HG03280 (cell line): Measurements from ENCODE around the gene ASB16.
A peak's percentile ranks its signal among the peaks of the same experiment; 100 is the strongest.

Experiments
- ATAC-seq: cut with Tn5 transposase; IDR thresholded peaks from one replicate; pipeline ENCODE4 v1.9.1; 2021; ENCODE audit warnings: mild to moderate bottlenecking, moderate library complexity; ENCODE audit not compliant: unreplicated experiment

The ASB16 gene

DNA sequence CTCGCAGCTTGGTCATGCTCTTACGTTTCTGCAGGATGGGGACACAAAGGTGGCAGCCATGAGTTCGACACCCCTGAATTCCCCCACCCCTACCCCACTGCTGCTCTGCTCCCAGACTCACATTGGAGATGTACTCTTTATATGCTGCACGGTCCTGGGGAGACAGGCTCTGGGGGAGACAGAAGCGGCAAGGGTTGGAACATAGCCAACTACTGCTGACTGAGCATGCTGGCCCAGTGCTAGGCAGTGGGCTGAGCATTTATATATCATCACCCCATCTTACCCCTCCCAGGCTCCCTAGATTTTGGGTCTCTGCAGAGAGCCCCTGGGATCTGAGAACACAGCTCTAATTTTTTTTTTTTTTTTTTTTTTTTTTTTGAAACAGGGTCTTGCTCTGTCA lies 37.2 kb downstream of the ASB16 start:
- ATAC-seq, result no peak

GRCh38 chr17:44209786-44210341 lies 39.4 kb downstream of the ASB16 start:
- peak; percentile 15 for ATAC-seq

DNA sequence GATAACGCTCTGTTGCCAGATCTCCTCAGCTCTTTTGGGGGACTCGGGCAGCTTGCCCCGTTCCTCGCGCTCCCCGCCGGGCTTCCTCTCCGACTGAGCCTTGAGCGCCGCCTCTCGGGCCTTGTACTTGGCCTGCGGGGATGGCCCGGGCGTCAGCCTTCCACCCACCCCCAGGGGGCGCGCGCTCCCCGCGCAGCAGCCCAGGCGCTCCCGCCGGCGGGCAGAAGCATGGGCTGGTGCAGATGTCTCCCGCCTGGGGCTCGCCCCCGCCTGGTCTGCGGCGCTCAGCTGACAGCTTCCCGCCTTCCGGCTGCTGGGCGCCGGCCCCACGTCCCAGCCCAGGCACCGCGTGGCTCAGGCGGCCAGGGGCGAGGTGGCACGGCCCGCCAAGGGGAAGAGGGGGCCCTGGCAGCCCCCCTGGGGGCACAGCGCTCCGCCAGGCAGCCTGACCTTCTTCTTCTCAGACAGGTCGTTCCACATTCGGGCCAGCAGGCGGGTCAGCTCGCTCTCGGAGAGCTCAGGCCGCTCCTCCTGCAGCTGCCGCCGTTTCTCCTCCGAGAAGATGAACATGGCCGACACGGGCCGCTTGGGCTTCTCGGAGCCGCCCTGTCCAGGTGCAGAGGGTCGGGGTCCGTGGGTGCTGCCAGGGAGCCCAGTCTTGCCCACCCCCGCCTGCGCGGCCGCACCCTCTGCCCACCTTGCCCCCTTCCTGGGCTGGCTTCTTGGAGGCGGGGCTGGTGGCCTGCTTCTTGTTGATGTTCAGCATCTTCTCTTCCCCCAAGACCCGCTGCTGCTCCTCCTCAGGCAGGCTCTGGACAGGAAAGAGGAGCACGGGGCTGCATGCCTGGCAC lies 40.1 kb downstream of the ASB16 start:
- ATAC-seq, result peak; percentile 83

GRCh38 chr17:44211281-44212265 lies 41.1 kb downstream of the ASB16 start:
- ATAC-seq, result no peak

- ATAC-seq, result no peak
These were observed 42.3 kb downstream of the ASB16 start for GRCh38 chr17:44212507-44213402.

DNA sequence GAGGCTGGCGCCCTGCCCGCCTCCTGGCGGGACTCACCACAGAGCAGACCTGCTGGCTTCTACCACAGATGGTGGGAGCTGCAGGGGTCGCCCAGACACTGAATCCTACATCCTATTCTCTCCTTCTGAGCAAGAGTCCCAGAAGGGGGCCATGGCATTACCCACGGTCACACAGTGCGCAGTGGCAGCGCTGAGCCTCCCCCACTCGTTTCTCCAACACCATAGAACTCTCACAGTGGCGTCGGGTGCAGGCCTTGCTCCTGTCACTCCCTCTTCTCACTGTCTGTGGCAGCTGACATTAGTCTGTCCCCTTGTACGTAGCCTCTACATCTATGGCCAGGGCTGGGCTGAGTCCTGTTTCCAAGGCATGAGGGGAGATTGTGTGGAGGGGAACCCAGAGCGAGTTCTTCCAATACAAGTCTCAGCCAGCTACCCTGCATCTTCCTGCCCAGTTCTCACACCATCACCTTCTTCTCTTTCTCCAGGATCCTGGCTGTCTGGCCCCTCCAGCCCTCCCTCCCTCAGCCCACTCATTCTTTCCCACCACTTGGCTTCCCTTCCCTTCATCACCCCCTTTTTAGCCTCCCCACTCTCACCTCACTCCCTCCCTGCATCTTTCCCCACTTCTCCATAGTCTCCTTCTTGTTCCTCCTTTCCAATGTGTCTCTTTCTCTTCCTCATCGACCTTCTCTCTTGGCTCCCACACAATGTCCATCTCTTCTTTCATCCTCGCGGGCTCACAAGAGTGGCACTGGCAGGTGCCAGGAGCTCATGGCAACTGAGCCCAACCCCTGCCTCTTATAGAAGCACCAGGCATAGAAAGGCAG lies 43.1 kb downstream of the ASB16 start:
- ATAC-seq, result no peak

DNA sequence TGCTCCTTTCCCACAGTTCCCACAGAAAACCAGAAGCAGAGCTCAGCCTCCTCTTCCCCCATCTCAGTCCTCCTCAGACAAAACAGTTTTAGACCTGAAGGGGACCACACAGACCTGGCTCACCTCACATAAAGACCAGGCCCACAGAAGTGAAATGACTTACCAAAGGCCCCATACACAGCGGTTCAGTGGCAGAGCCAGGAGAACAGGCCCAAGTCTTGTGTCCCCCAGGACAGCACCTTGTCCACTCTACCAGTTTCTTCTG lies 43.7 kb downstream of the ASB16 start:
- ATAC-seq, result no peak

DNA sequence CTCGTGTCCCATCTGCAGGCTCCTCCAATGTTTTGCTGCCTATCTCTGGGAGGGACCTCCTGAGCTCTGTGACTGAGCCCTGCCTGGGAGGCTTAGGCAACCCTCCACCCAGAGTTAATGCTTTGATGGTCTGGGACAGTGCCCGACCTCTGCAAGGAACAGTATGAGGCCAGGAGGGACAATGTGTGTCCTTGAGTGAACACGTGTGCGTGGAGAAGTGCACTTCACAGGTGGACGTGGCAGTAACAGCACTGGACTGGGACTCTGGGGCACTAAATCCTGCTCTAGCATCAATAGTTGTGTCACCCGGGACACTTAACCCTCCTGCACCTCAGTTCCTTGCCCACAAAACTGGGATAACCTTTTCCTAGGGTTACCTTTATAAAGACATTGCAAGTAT lies 44.4 kb downstream of the ASB16 start:
- no peak for ATAC-seq

GRCh38 chr17:44216173-44216572 lies 45.7 kb downstream of the ASB16 start:
- no peak for ATAC-seq

DNA sequence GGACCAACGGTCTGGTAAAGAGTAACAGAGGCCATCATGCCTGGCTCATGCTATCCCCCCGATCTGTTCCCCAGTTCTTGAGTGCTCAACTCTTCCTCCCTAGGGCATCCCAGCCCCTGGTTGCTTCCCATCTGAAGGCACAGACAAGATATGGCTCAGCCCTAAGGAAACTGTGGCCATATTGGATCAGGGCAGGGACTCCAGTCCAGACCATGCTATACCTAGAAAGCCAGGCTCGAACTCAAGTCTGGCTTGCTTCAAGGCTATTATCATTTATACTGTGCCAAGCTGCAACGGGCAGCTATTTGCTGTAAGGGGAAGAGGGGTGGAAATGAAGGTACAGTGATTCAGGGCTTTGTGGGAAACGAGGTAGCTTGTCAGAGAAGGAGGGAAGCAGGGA lies 46.2 kb downstream of the ASB16 start:
- ATAC-seq, result no peak

DNA sequence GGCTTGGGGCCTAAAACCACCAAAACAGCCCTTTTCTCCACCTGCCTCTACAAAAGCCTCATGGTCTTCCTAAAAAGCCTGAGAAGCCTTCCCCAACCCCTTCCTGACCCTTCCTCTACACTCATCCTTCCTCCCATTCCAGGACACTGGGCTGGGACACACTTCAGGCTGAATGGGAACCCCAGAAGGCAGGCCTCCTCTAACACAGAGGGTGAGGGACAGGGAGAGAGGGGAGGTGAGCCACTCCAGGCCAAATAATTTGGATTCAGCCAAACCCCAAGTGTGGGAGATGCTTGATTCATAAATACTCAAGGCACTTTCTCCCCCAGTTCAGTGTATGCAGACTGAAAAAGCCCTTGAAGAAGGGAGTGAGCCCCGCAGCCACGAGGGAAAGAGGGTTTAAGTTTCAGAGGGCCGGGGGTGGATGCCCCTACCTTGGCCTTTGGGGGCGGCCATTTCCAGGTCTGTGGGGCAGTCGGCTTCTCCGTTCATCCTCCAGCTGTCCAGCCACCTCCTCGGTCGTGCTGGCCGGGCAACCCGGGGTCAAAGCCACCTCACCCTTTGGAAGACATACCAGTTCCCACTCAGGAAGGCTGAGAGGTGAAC lies 47.3 kb downstream of the ASB16 start:
- no peak for ATAC-seq

- peak; percentile 37 for ATAC-seq
These were observed 48.0 kb downstream of the ASB16 start for GRCh38 chr17:44218344-44219107.

DNA sequence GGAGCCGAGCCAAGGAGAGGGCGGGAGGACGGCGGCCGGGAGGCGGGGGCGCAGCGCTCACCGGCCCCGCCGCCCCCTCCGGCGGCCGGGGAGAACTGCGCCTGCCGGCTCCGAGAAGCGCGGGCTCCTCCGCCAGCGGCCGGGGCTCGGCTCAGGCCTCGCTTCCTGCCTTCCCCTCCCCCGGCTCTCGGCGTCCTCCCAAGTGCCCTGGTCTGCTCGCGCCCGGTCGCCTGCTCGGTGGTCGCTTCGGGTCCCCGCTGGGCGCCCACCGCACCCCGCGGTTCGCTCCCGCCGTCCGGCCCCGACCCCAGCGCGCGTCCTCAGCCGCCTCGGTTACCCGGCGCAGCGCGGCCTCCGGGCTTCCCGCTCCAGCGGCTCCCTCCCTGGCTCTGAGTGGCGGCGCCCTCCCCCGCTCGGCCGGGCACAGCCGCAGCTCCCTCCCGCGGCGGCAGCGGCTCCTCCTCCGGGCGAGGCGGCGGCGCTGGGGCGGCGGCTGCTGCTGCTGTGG lies 48.7 kb downstream of the ASB16 start:
- peak; percentile 40 for ATAC-seq

DNA sequence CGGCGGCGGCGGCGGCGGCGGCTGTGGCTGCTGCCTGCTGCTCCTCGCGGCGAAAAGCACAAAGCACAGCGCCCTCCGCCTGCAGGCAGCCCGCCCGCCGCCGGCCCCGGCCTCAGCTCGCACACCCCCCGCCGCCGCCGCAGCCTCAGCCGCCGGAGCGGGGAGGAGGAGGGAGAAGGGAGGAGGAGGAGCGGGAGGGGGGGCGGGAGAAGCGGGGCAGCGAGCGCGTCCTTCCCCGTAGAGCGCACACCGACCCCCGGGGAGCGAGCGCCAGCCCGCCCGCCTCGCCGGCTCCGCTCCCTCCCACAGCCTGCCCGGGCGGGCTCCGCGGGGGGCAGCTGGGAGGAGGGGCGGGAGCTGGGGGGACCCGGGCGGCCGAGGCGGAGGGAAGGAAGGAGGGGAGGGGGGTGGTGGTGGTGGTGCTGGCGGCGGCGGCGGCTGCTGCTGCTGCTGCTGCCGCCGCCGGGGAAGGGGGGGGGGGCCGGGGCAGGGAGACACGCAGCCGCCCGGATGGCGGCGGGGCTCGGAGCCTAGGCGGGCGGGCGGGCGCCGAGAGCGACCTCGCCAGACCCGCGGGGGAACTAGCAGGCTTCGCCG lies 49.2 kb downstream of the ASB16 start, which contains the start of gene UBTF:
TSS of gene UBTF (minus strand) at position 60 of the 597 bp plus-strand sequence. CDS start 1,446 bp downstream, outside the sequence.
- ATAC-seq, result peak; percentile 14

GRCh38 chr17:44220213-44221083 lies 49.9 kb downstream of the ASB16 start:
- peak; percentile 9 for ATAC-seq

- ATAC-seq, result no peak
These were observed 50.8 kb downstream of the ASB16 start for GRCh38 chr17:44221084-44221861.
